Ovary (tissue), 3 donors: ENCODE measurements around the gene SAMD4A.

Experiments used
- CTCF ChIP-seq, 3 donors: fragments of 450-650 bp in 2 of 3; fragments of 200-600 bp in 1 of 3; IDR thresholded peaks; one replicate each; pipeline versions ENCODE4 v1.5.1 to v1.8.0; 2016 to 2022; ENCODE audit warnings: antibody characterized with exemption in 3 of 3, mild to moderate bottlenecking in 1 of 3
- POLR2A ChIP-seq: fragments of 450-650 bp; IDR thresholded peaks from one replicate; pipeline ENCODE4 v1.6.1; 2017; ENCODE audit warnings: antibody characterized with exemption, mild to moderate bottlenecking, moderate library complexity
- donor health status: DM: no; HTN: no; CAD: no.

- TF ChIP-seq CTCF (IDR thresholded peaks at IDR 0.05) = no peak
- no peak for TF ChIP-seq POLR2A
Measured at GRCh38 chr14:54627219-54627539, 60.3 kb downstream of the SAMD4A start.
